NCI-H748 treated with DMSO at 0.1 percent for 48 hours (cell line): ENCODE data around the gene UFD1.

Source experiments
- DNase-seq: peaks from one replicate; lab custom pipeline; 2025; lab: John Stamatoyannopoulos, UW

UFD1 gene

DNA sequence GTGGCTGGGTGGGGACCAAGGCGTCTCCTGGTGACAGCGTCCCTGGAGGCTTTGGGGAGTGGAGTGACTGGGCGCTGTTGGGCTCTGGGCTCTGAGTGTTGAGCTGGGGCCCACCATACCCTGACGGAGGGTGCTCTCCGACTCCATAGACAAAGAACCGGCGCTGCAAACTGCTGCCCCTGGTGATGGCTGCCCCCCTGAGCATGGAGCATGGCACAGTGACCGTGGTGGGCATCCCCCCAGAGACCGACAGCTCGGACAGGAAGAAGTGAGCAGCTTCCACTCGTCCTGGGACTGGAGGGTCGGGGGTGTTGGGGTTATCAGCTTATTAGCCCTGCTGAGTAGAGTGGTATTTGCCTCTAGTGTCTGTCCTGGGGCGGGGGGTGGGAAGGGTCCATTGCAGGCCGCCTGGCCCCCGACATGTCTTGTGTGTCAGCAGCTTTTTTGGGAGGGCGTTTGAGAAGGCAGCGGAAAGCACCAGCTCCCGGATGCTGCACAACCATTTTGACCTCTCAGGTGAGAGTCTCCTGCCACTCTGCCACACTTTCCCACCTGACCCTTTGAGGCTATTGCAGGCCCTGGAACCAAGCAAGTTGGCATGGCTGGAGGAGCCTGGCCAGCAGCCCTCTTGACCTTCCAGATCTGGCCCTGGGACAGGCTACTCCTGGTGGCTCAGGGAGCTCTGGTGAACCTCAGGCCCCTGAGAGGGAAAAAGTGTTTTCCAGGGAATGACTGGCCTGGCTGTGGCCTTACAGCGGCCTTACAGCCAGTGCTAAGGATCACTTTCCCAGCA lies 37.6 kb upstream of the UFD1 start:
- DNase-seq = no peak

- no peak for DNase-seq
These were observed 36.8 kb upstream of the UFD1 start for GRCh38 chr22:19515654-19516377.

- no peak for DNase-seq
These were observed 36.0 kb upstream of the UFD1 start for GRCh38 chr22:19514831-19515565.

GRCh38 chr22:19513823-19514222 lies 34.8 kb upstream of the UFD1 start:
- DNase-seq = no peak

GRCh38 chr22:19510919-19511341 lies 31.9 kb upstream of the UFD1 start:
- no peak for DNase-seq

DNA sequence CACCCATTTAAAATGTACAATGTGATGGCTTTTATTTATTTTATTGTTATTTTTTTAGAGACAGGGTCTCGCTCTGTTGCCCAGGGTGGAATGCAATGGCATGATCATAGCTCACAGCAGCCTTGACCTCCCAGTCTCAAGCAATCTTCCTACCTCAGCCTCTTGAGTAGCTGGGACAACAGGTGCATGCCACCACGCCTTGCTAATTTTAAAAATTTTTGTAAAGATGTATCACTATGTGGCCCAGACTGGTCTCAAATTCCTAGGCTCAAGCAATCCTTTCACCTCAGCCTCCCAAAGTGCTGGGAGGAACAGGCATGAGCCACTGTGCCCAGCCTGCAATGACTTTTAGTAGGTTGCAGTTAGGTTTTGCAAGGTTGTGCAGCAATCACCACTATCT lies 30.9 kb upstream of the UFD1 start:
- DNase-seq = no peak

GRCh38 chr22:19509191-19509590 lies 30.2 kb upstream of the UFD1 start:
- DNase-seq = no peak

GRCh38 chr22:19508024-19508776 lies 29.2 kb upstream of the UFD1 start:
- no peak for DNase-seq

DNA sequence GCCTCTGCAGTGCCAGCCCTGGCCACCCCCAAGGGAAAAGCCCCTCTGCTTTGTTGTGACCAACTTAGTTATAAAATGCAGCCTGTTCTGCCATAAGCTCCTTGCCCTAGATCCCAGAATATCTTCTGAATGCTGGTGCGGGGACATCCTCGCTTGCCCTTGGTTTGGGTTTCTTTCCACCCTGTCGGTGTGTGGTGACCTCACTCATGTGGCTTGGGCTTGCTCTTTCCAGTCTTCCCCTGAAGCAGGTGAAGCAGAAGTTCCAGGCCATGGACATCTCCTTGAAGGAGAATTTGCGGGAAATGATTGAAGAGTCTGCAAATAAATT lies 28.5 kb upstream of the UFD1 start:
- DNase-seq = no peak

- DNase-seq = no peak
These were observed 27.2 kb upstream of the UFD1 start for GRCh38 chr22:19506212-19506611.

DNA sequence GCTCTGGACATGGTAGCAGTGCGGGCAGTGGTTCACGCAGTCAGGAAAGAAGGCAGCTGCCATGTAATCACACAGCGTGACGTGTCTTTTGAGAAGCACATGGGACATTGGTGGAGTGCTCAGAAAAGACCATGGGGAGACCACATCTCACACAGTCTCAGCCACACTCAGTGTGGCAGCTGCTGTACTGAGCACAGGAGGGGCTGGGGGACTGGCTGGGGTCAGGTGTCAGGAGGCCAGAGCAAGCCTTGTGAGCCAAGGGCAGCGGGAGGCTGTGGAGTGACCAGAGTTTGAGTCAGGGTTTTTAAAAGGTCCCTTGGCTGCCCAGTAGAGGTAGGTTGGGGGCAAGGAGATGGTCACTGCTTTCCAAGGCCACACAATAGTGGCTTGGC lies 26.7 kb upstream of the UFD1 start:
- DNase-seq = no peak

GRCh38 chr22:19504900-19505734 lies 26.1 kb upstream of the UFD1 start:
- no peak for DNase-seq

DNA sequence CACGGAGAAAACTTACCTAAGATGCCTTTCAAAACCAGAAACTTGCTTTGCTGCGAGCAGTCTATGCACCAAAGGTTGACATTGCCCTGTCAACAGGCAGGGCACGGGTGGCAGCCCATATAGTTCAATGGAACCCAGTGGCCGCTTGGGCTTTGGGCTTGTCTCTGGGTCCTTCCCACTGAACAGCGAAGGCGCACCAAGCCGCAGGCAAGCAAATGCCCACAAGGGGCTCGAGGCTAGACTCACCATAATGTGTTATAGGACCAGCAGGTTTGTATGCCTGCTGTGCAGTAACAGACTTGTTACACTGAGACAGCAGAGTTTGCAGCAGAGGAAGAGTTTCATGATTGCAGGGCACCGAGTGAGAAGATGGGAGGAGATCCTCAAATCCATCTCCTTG lies 24.9 kb upstream of the UFD1 start:
- no peak for DNase-seq

DNA sequence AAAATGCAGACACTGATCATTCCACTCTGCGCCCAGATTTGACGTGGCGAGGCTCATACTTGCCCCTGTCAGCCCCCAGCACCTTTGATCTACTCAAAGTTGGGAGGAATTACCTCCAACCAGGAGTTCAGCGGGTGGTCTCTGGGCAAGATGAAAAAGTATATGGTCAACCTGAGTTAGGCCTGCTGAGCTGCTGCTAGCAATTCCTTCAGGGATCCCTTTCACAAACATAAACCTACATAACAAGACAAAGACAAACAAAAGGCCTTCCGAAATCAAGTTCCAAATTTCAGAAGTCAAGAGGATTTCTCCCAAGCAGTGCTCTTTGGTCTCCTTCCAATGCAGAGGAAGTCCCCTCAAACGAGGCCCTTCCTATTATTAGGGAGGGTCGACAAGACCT lies 24.4 kb upstream of the UFD1 start:
- DNase-seq = no peak

GRCh38 chr22:19501897-19502447 lies 23.0 kb upstream of the UFD1 start:
- DNase-seq = no peak

GRCh38 chr22:19499880-19500242 lies 20.9 kb upstream of the UFD1 start:
- no peak for DNase-seq

GRCh38 chr22:19499236-19499879 lies 20.4 kb upstream of the UFD1 start:
- DNase-seq = no peak

- no peak for DNase-seq
These were observed 19.8 kb upstream of the UFD1 start for GRCh38 chr22:19498866-19499190.

- no peak for DNase-seq
These were observed 19.3 kb upstream of the UFD1 start for GRCh38 chr22:19498154-19498865.

- DNase-seq = no peak
These were observed 18.3 kb upstream of the UFD1 start for GRCh38 chr22:19497245-19497644.
